Upper lobe of left lung (tissue), 4 donors: ENCODE measurements around the gene TBCB.

Experiments used
- CTCF ChIP-seq, 6 experiments: fragments of 450-650 bp in 4 of 6; fragments of 200-600 bp in 2 of 6; sonication (generic) in 2 of 6; IDR thresholded peaks; one replicate each; pipeline ENCODE4 v1.5.1; 2016 to 2019; ENCODE audit warnings: antibody characterized with exemption in 6 of 6
- POLR2AphosphoS5 ChIP-seq, 2 donors: sonication (generic); formaldehyde crosslinking; IDR thresholded peaks; one replicate each; pipeline ENCODE4 v1.5.1; 2017; ENCODE audit warnings: antibody characterized with exemption in 2 of 2

DNA sequence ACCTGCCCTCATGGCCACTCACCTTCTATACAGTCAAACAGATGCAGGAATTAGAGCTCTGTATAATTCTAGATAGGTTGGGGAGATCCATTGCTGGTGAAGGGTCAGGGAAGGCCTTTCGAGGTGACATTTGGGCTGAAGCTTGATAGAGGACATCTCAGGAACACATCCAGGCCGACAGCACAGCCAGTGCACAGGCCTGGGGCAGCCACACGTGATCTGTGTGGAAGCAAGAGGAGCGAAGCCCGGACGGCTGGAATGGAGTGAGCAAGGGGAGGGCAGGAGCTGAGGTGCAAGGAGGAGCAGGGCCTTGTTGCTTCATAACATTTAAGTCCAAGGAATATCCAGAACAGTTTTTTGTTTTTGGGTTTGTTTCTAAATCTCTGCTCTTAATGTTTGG lies 8.8 kb upstream of the TBCB start:
- TF ChIP-seq POLR2AphosphoS5 (IDR thresholded peaks at IDR 0.05): no peak
- no peak for TF ChIP-seq CTCF (IDR thresholded peaks at IDR 0.05)
